Measurements from ENCODE around the gene PROSER2. TPM values are rescaled to one million over a fixed set of nuclear protein-coding genes. Genes with fewer than 3 reads are reported as not detected.

The PROSER2 gene
- total and polyA plus RNA-seq, 4 donors = 1.4 to 8.0 (median 4.3) TPM

DNA sequence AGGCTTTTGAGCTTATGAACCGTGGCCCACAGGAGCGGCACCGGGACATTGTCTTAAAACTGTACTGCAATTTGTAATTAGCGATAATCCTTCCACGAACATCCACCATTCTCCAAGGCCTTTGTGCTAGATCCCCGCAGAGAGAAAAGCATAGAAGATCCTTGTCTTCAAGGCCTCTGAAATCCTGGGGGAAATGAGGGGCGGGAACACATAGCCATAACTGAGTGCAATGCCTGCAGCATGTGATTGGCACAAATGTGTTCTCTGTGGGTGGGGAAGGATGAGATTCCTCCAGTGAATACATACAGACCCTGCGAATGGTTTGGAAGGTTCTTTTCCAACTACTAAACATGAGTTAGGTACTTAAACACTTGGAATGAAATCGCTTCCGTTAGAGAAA is 25.9 kb upstream of the PROSER2 start:
- Histone ChIP-seq H3K4me3 (ENCODE audit: low read length in 2 of 2) (no peak overlapping the region), H3K9me3 (ENCODE audit: control insufficient read depth, low read length) (no peaks in the 10 kb centered on the region), H3K36me3 (ENCODE audit: control insufficient read depth in 1 of 2, insufficient read depth in 2 of 2, low read length in 1 of 2) (no peaks in the 10 kb centered on the region), H3K27ac (ENCODE audit: low read depth in 1 of 2, low read length in 2 of 2) (no peak overlapping the region), H3K4me1 (ENCODE audit: control insufficient read depth in 1 of 2, insufficient read depth in 2 of 2, low read length in 2 of 2) (no peaks in the 10 kb centered on the region), H3K27me3 (ENCODE audit: control insufficient read depth in 1 of 2, insufficient read depth in 2 of 2, low read length in 1 of 2) (no peaks in the 10 kb centered on the region)
- peak in 1 of 2 donors; percentile 7 for DNase-seq
- intact Hi-C loops (cut with DNase I) = no loop called here
- 94 to 96% methylated on average over 10 of the region's 10 CpGs for WGBS, 2 donors
- no peak for ATAC-seq (ENCODE audit: low FRiP score)

- DNase-seq (peak in 1 of 2 donors; percentile 30), ATAC-seq (ENCODE audit: low FRiP score) (no peak)
- no peaks in the 10 kb centered on the region for H3K27me3 ChIP-seq (ENCODE audit: control insufficient read depth in 1 of 2, insufficient read depth in 2 of 2, low read length in 1 of 2)
- H3K9me3 ChIP-seq (ENCODE audit: control insufficient read depth, low read length) = no peaks in the 10 kb centered on the region
- H3K27ac ChIP-seq (ENCODE audit: low read depth in 1 of 2, low read length in 2 of 2) = no peak overlapping the region
- WGBS, 2 donors = 88 to 93% methylated on average over 12 of the region's 12 CpGs
- no peaks in the 10 kb centered on the region for H3K36me3 ChIP-seq (ENCODE audit: control insufficient read depth in 1 of 2, insufficient read depth in 2 of 2, low read length in 1 of 2)
- no peak overlapping the region for H3K4me3 ChIP-seq (ENCODE audit: low read length in 2 of 2)
- no peaks in the 10 kb centered on the region for H3K4me1 ChIP-seq (ENCODE audit: control insufficient read depth in 1 of 2, insufficient read depth in 2 of 2, low read length in 2 of 2)
- intact Hi-C loops (cut with DNase I) = no loop called here
Measured at GRCh38 chr10:11797847-11798633, 25.1 kb upstream of the PROSER2 start.

- Histone ChIP-seq H3K4me1 (ENCODE audit: control insufficient read depth in 1 of 2, insufficient read depth in 2 of 2, low read length in 2 of 2) (no peaks in the 10 kb centered on the region), H3K27me3 (ENCODE audit: control insufficient read depth in 1 of 2, insufficient read depth in 2 of 2, low read length in 1 of 2) (no peaks in the 10 kb centered on the region), H3K4me3 (ENCODE audit: low read length in 2 of 2) (no peak overlapping the region), H3K27ac (ENCODE audit: low read depth in 1 of 2, low read length in 2 of 2) (no peak overlapping the region), H3K36me3 (ENCODE audit: control insufficient read depth in 1 of 2, insufficient read depth in 2 of 2, low read length in 1 of 2) (no peaks in the 10 kb centered on the region), H3K9me3 (ENCODE audit: control insufficient read depth, low read length) (no peaks in the 10 kb centered on the region)
- intact Hi-C loops (cut with DNase I) = no loop called here
- WGBS, 2 donors = 80 to 83% methylated on average over 18 of the region's 18 CpGs
- DNase-seq (peak in 1 of 2 donors; percentile 59), ATAC-seq (ENCODE audit: low FRiP score) (no peak)
Measured at GRCh38 chr10:11798845-11799735, 24.1 kb upstream of the PROSER2 start.

GRCh38 chr10:11799736-11800080 is 23.4 kb upstream of the PROSER2 start:
- 85 to 91% methylated on average over 9 of the region's 9 CpGs for WGBS, 2 donors
- Histone ChIP-seq H3K27ac (ENCODE audit: low read depth in 1 of 2, low read length in 2 of 2) (no peak overlapping the region), H3K27me3 (ENCODE audit: control insufficient read depth in 1 of 2, insufficient read depth in 2 of 2, low read length in 1 of 2) (no peaks in the 10 kb centered on the region), H3K4me1 (ENCODE audit: control insufficient read depth in 1 of 2, insufficient read depth in 2 of 2, low read length in 2 of 2) (no peaks in the 10 kb centered on the region), H3K4me3 (ENCODE audit: low read length in 2 of 2) (no peak overlapping the region), H3K9me3 (ENCODE audit: control insufficient read depth, low read length) (no peaks in the 10 kb centered on the region), H3K36me3 (ENCODE audit: control insufficient read depth in 1 of 2, insufficient read depth in 2 of 2, low read length in 1 of 2) (no peaks in the 10 kb centered on the region)
- intact Hi-C loops (cut with DNase I) = no loop called here
- DNase-seq (peak in 1 of 2 donors; percentile 43), ATAC-seq (ENCODE audit: low FRiP score) (no peak)

- peak in 1 of 2 donors; percentile 49 for DNase-seq
- intact Hi-C loops (cut with DNase I) = no loop called here
- H3K36me3 ChIP-seq (ENCODE audit: control insufficient read depth in 1 of 2, insufficient read depth in 2 of 2, low read length in 1 of 2) = no peaks in the 10 kb centered on the region
- H3K4me3 ChIP-seq (ENCODE audit: low read length in 2 of 2) = no peak overlapping the region
- H3K9me3 ChIP-seq (ENCODE audit: control insufficient read depth, low read length) = no peaks in the 10 kb centered on the region
- WGBS, 2 donors = 89 to 91% methylated on average over 16 of the region's 16 CpGs
- H3K27me3 ChIP-seq (ENCODE audit: control insufficient read depth in 1 of 2, insufficient read depth in 2 of 2, low read length in 1 of 2) = no peaks in the 10 kb centered on the region
- H3K27ac ChIP-seq (ENCODE audit: low read depth in 1 of 2, low read length in 2 of 2) = no peak overlapping the region
- no peak for ATAC-seq (ENCODE audit: low FRiP score)
- H3K4me1 ChIP-seq (ENCODE audit: control insufficient read depth in 1 of 2, insufficient read depth in 2 of 2, low read length in 2 of 2) = no peaks in the 10 kb centered on the region
Measured at GRCh38 chr10:11804336-11804735, 18.8 kb upstream of the PROSER2 start.

- Histone ChIP-seq H3K4me3 (ENCODE audit: low read length in 2 of 2) (no peak overlapping the region), H3K4me1 (ENCODE audit: control insufficient read depth in 1 of 2, insufficient read depth in 2 of 2, low read length in 2 of 2) (no peaks in the 10 kb centered on the region), H3K9me3 (ENCODE audit: control insufficient read depth, low read length) (no peaks in the 10 kb centered on the region), H3K27me3 (ENCODE audit: control insufficient read depth in 1 of 2, insufficient read depth in 2 of 2, low read length in 1 of 2) (no peaks in the 10 kb centered on the region), H3K27ac (ENCODE audit: low read depth in 1 of 2, low read length in 2 of 2) (no peak overlapping the region), H3K36me3 (ENCODE audit: control insufficient read depth in 1 of 2, insufficient read depth in 2 of 2, low read length in 1 of 2) (no peaks in the 10 kb centered on the region)
- no peak for DNase-seq
- WGBS, 2 donors = 87 to 91% methylated on average over 4 of the region's 4 CpGs
- intact Hi-C loops (cut with DNase I) = no loop called here
- ATAC-seq (ENCODE audit: low FRiP score) = no peak
Measured at GRCh38 chr10:11805792-11806191, 17.4 kb upstream of the PROSER2 start.

DNA sequence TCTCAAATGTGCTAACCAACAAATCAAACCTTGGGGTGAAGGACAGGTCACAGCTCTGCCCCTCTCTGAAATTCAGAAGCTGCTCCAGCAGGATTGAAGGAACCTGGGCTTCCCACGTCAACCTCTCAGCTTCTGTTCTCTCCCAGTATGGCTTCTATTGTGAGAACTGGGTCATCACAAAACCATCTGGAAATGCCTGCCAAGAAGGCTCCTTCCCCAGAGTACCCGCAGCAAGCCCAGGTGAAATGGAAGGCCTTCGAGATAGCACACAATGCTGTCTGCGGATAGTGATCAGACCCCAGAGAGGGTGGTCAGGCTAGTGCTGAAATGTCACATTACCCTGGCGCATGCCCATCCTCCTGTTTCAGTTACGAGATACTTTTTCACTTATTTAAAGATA is 16.4 kb upstream of the PROSER2 start:
- no peak for DNase-seq
- Histone ChIP-seq H3K36me3 (ENCODE audit: control insufficient read depth in 1 of 2, insufficient read depth in 2 of 2, low read length in 1 of 2) (no peaks in the 10 kb centered on the region), H3K4me1 (ENCODE audit: control insufficient read depth in 1 of 2, insufficient read depth in 2 of 2, low read length in 2 of 2) (no peaks in the 10 kb centered on the region), H3K4me3 (ENCODE audit: low read length in 2 of 2) (no peak overlapping the region), H3K27ac (ENCODE audit: low read depth in 1 of 2, low read length in 2 of 2) (no peak overlapping the region), H3K9me3 (ENCODE audit: control insufficient read depth, low read length) (no peaks in the 10 kb centered on the region), H3K27me3 (ENCODE audit: control insufficient read depth in 1 of 2, insufficient read depth in 2 of 2, low read length in 1 of 2) (no peaks in the 10 kb centered on the region)
- WGBS, 2 donors = 82 to 86% methylated on average over 6 of the region's 6 CpGs
- intact Hi-C loops (cut with DNase I) = no loop called here
- no peak for ATAC-seq (ENCODE audit: low FRiP score)

GRCh38 chr10:11808808-11809207 is 14.3 kb upstream of the PROSER2 start:
- H3K4me1 ChIP-seq (ENCODE audit: control insufficient read depth in 1 of 2, insufficient read depth in 2 of 2, low read length in 2 of 2) = no peaks in the 10 kb centered on the region
- WGBS, 2 donors = 94 to 95% methylated on average over 5 of the region's 5 CpGs
- intact Hi-C loops (cut with DNase I) = no loop called here

More at GRCh38 chr10:11808808-11809207, 14.3 kb upstream of the PROSER2 start:
- Histone ChIP-seq H3K4me3 (ENCODE audit: low read length in 2 of 2) (no peak overlapping the region), H3K36me3 (ENCODE audit: control insufficient read depth in 1 of 2, insufficient read depth in 2 of 2, low read length in 1 of 2) (no peaks in the 10 kb centered on the region), H3K27ac (ENCODE audit: low read depth in 1 of 2, low read length in 2 of 2) (no peak overlapping the region), H3K9me3 (ENCODE audit: control insufficient read depth, low read length) (no peaks in the 10 kb centered on the region), H3K27me3 (ENCODE audit: control insufficient read depth in 1 of 2, insufficient read depth in 2 of 2, low read length in 1 of 2) (no peaks in the 10 kb centered on the region)
- no peak for DNase-seq
- no peak for ATAC-seq (ENCODE audit: low FRiP score)
